ENCODE results near the gene FSTL3. TPM values are rescaled to one million over a fixed set of nuclear protein-coding genes. Genes with fewer than 3 reads are reported as not detected.
"Not testable (repeated sequence)": the region's sequence is repeated elsewhere in the genome, so short reads cannot be mapped to it uniquely, and the experiment has no call there.

Gene FSTL3
- total RNA-seq, 1 donor from 2014 or later, result 7.7 TPM

DNA sequence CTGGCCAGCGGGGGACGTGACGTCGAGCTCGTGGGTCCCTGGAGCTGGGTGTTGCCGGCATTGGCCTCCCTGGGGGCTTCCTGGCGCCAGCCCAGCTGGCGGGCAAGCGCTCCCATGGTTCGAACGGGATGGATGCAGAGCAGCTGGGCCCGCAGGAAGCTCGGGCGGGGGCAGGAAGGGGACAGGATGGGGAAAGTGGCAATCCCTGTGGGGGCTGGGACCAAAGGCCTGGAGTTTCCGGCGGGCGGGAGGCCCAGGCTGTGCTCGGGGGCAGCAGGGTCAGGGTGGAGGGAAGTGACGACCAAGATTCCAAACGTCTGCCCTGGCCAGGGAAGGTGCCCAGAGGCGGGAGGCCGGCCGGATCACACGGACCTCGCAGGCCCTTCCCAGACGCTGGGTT lies 51.8 kb downstream of the FSTL3 start:
- intact Hi-C loops (cut with micrococcal nuclease), result no loop called here
- Mint-ChIP-seq H3K9me3 (no peaks in the 10 kb centered on the region), H3K36me3 (ENCODE audit: low read depth) (no peaks in the 10 kb centered on the region), H3K27ac (no peak overlapping the region), H3K27me3 (no peaks in the 10 kb centered on the region), H3K4me3 (no peak overlapping the region), H3K4me1 (peaks cover 3% of the 10 kb centered on the region)
- no peak for DNase-seq

DNA sequence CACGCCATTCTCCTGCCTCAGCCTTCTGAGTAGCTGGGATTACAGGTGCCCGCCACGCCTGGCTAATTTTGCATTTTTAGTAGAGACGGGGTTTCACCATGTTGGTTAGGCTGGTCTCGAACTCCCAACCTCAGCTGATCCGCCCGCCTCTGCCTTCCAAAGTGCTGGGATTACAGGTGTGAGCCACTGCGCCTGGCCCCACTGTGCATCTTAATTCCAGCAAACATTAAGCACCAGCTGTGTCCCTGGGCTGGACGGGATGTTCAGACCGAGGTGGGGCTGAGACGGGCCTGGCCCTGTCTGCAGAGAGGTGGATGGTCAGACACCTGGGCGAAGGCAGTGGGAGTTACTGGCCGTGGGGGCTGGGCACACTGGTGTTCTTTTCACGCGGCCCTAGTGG lies 53.4 kb downstream of the FSTL3 start:
- H3K4me3 Mint-ChIP-seq; H3K36me3 Mint-ChIP-seq (ENCODE audit: low read depth); H3K27me3 Mint-ChIP-seq; DNase-seq; intact Hi-C loops (cut with micrococcal nuclease); H3K9me3 Mint-ChIP-seq; H3K27ac Mint-ChIP-seq: not testable (repeated sequence)
- peaks cover 11% of the 10 kb centered on the region for H3K4me1 Mint-ChIP-seq

DNA sequence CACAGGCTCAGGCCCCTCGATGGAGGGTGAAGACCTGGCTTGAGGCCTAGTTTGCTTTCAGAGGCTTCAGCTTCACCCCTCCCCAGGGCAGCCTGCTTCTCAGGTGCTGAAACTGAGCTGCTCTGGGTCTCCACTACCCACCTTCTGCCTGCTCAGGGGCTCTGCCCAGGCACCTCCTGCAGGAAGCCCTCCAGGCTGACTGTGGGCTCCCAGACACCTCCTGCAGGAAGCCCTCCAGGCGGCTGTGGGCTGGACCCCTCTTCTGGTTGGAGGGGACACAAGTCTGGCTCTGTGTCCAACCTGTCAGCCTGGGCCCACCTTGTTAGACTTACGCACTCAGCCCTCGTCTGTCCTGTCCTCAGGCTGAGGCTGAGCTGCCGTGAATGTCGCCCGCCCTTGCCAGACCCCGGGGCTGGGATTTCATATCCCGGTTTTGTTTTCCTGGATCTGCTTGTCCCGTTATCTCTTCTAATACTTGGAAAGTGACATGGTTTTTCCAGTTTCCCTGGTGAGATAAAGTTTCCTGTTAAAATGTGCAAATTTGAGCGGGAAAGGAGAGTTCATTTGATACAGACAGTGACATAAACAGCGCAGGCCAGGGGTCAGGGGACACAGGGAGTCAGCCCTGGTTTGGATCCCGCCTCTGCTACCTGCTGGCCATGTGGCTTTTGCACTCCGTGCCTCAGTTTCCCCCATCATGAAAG lies 53.9 kb downstream of the FSTL3 start:
- intact Hi-C loops (cut with micrococcal nuclease), result loop anchor here (5.0 kb wide), 1 partner anchor 143 kb away; the partner anchor contains the start of gene HCN2
- H3K27ac Mint-ChIP-seq, result no peak overlapping the region
- no peak for DNase-seq
- no peaks in the 10 kb centered on the region for H3K9me3 Mint-ChIP-seq
- no peaks in the 10 kb centered on the region for H3K36me3 Mint-ChIP-seq (ENCODE audit: low read depth)
- peaks cover 11% of the 10 kb centered on the region for H3K4me1 Mint-ChIP-seq
- H3K4me3 Mint-ChIP-seq, result no peak overlapping the region
- no peaks in the 10 kb centered on the region for H3K27me3 Mint-ChIP-seq

DNA sequence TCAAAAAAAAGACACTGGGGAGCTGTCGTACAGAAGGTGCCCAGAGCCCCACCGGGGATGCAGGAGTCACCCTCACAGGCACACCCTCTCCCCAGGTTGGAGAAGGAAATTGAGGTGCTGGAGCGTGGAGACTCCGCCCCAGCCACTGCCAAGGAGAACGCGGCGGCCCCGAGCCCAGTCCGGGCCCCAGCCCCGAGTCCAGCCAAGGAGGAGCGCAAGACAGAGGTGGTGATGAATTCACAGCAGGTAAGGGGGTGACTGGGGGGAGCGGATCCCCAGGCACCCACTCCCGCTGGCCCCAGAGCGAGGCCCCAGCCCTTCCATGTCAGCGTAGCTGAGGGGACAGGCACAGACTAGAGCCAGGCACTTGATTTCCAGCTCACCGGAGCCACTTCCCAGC lies 54.8 kb downstream of the FSTL3 start:
- Mint-ChIP-seq H3K27ac (no peak overlapping the region), H3K4me1 (peaks cover 11% of the 10 kb centered on the region), H3K36me3 (ENCODE audit: low read depth) (no peaks in the 10 kb centered on the region), H3K4me3 (no peak overlapping the region), H3K9me3 (no peaks in the 10 kb centered on the region), H3K27me3 (no peaks in the 10 kb centered on the region)
- intact Hi-C loops (cut with micrococcal nuclease), result loop anchor here (5.0 kb wide), 1 partner anchor 144 kb away; the partner anchor contains the start of gene HCN2
- no peak for DNase-seq

DNA sequence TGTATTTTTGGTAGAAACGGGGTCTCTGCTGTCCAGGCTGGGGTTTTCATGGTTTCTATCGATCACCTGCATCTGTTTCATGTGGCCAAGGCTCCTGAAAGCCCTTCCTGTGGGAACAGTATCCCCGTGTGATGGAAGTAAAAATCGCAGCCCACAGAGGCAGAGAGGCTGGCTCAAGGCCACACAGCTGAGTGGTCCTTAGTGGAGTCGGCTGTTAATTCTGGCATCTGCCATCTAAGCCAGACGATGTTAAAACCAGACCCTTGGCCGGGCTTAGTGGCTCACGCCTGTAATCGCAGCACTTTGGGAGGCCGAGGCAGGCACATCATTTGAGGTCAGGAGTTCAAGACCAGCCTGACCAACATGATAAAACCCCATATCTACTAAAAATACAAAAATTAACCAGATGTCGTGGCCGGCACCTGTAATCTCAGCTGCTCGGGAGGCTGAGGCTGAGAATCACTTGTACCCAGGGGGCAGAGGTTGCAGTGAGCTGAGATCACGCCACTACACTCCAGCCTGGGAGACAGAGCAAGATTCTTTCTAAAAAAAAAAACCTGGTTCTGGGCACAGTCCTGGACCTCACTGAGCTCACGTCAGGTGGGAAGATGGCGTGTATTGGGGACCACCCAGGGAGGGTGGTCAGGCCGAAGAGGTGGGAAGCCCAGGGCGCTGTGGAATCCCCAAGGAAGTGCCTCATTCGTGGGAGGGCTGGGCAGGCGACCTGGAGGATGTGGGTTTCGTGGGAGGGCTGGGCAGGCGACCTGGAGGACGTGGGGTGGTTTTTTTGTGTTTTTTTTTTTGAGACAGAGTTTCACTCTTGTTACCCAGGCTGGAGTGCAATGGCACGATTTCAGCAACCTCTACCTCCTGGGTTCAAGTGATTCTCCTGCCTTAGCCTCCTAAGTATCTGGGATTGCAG lies 56.2 kb downstream of the FSTL3 start:
- Mint-ChIP-seq H3K36me3 (ENCODE audit: low read depth) (no peaks in the 10 kb centered on the region), H3K4me1 (peaks cover 11% of the 10 kb centered on the region), H3K27me3 (no peaks in the 10 kb centered on the region), H3K27ac (peak overlapping the region; percentile 11), H3K9me3 (no peaks in the 10 kb centered on the region), H3K4me3 (no peak overlapping the region)
- no peak for DNase-seq
- intact Hi-C loops (cut with micrococcal nuclease), result loop anchor here (5.0 kb wide), 1 partner anchor 145 kb away; the partner anchor contains the start of gene HCN2

Other genes with a start within 250 kb of the FSTL3 start
- not detected in 2 replicates for gene SHC2, start 215.4 kb upstream of the FSTL3 start, total RNA-seq
- gene MADCAM1, start 179.9 kb upstream of the FSTL3 start, total RNA-seq, result 0.14 and 0.19 TPM in 2 replicates
- gene TPGS1, start 168.9 kb upstream of the FSTL3 start, total RNA-seq, result 13.5 and 15.6 TPM in 2 replicates
- gene CDC34, start 144.6 kb upstream of the FSTL3 start, total RNA-seq, result 52.8 and 55.0 TPM in 2 replicates
- gene GZMM, start 132.3 kb upstream of the FSTL3 start, total RNA-seq, result 37.6 and 40.9 TPM in 2 replicates
- gene BSG, start 103.8 kb upstream of the FSTL3 start, total RNA-seq, result 291 and 297 TPM in 2 replicates
- gene HCN2, start 86.5 kb upstream of the FSTL3 start, total RNA-seq, result 1.1 TPM in 2 replicates
- 103 and 104 TPM in 2 replicates for gene POLRMT, start 42.9 kb upstream of the FSTL3 start, total RNA-seq
- not detected in 2 replicates for gene FGF22, start 36.5 kb upstream of the FSTL3 start, total RNA-seq
- gene RNF126, start 13.2 kb upstream of the FSTL3 start, total RNA-seq, result 109 and 110 TPM in 2 replicates
- gene PRSS57, start 19.1 kb downstream of the FSTL3 start, total RNA-seq, result not detected in 2 replicates
- gene PALM, start 32.5 kb downstream of the FSTL3 start, total RNA-seq, result 0.24 TPM in 1 of 2 replicates, not detected in the other
- not detected in 2 replicates for gene MISP, start 74.7 kb downstream of the FSTL3 start, total RNA-seq
- gene PTBP1, start 121.1 kb downstream of the FSTL3 start, total RNA-seq, result 789 and 832 TPM in 2 replicates
- not detected in 2 replicates for gene PLPPR3, start 145.6 kb downstream of the FSTL3 start, total RNA-seq
- gene AZU1, start 151.4 kb downstream of the FSTL3 start, total RNA-seq, result not detected in 2 replicates
- not detected in 2 replicates for gene PRTN3, start 164.6 kb downstream of the FSTL3 start, total RNA-seq
- gene ELANE, start 175.9 kb downstream of the FSTL3 start, total RNA-seq, result not detected in 2 replicates
- 1.4 and 2.5 TPM in 2 replicates for gene CFD, start 183.3 kb downstream of the FSTL3 start, total RNA-seq
- 58.1 and 61.1 TPM in 2 replicates for gene MED16, start 216.8 kb downstream of the FSTL3 start, total RNA-seq
- gene RNU6-9, start 217.1 kb downstream of the FSTL3 start, total RNA-seq, result not detected in 2 replicates
- gene R3HDM4, start 236.8 kb downstream of the FSTL3 start, total RNA-seq, result 86.8 and 91.5 TPM in 2 replicates
- gene KISS1R, start 240.9 kb downstream of the FSTL3 start, total RNA-seq, result 12.9 and 16.8 TPM in 2 replicates
- 35.6 and 36.6 TPM in 2 replicates for gene ARID3A, start 249.6 kb downstream of the FSTL3 start, total RNA-seq

All from activated CD4-positive, alpha-beta T cell treated with anti-CD3 and anti-CD28 coated beads, Interleukin-2, amount 10 ng/mL, durations not matched to agents 24 days and 14 days (primary cell).